ENCODE data around the gene RNF187. TPM values are rescaled to one million over a fixed set of nuclear protein-coding genes. Genes with fewer than 3 reads are reported as not detected.

RNF187 gene
- total RNA-seq, 1 experiment from 2014 or later: 143 TPM

GRCh38 chr1:228488125-228488817 is 1.1 kb downstream of the RNF187 start:
- H3K27me3 ChIP-seq (ENCODE audit: control insufficient read depth, insufficient read depth, low read length): no peaks in the 10 kb centered on the region
- intact Hi-C loops (cut with micrococcal nuclease; ENCODE audit: unreplicated experiment) (no loop called here), in situ Hi-C loops (cut with HindIII; ENCODE audit: low pct_unique_long_range_greater_than_20kb, low sequenced_read_pairs) (no loop called here)
- H3K9me3 ChIP-seq (ENCODE audit: control insufficient read depth, insufficient read depth, low read depth, low read length): no peaks in the 10 kb centered on the region
- H3K36me3 ChIP-seq (ENCODE audit: control insufficient read depth, insufficient read depth, low read length): peaks cover 2% of the 10 kb centered on the region; the same call in 1 of the 2 replicates
- CTCF ChIA-PET: no interaction called here
- DNase-seq (ENCODE audit: low read depth, low spot score) (no peak), ATAC-seq (no peak)
- peak overlapping the region; percentile 65 for H3K27ac ChIP-seq (ENCODE audit: low read length)
- POLR2A ChIA-PET: no interaction called here
- TF ChIP-seq TCF7L2 (IDR thresholded peaks at IDR 0.05; ENCODE audit: low read depth, low read length): no peak
- TF ChIP-seq SIN3A (IDR thresholded peaks at IDR 0.05; ENCODE audit: borderline replicate concordance, insufficient read depth, low read depth, low read length): no peak
- TF ChIP-seq POLR2AphosphoS5 (IDR thresholded peaks at IDR 0.05; ENCODE audit: low read depth, low read length): no peak
- TF ChIP-seq CTCF (IDR thresholded peaks at IDR 0.05): no peak
- BruUV-seq (replicated peaks): no TSS peak
- peak overlapping the region; percentile 60 to 86 for H3K4me3 ChIP-seq (ENCODE audit: low read depth in 2 of 2, low read length in 2 of 2)
- peaks cover 23% of the 10 kb centered on the region for H3K4me1 ChIP-seq (ENCODE audit: control insufficient read depth, insufficient read depth, low read length)

GRCh38 chr1:228488818-228489674 is 1.9 kb downstream of the RNF187 start:
- peaks cover 2% of the 10 kb centered on the region for H3K36me3 ChIP-seq (ENCODE audit: control insufficient read depth, insufficient read depth, low read length)
- H3K27me3 ChIP-seq (ENCODE audit: control insufficient read depth, insufficient read depth, low read length): no peaks in the 10 kb centered on the region
- ATAC-seq (no peak), DNase-seq (ENCODE audit: low read depth, low spot score) (no peak)
- no TSS peak for BruUV-seq (replicated peaks)
- H3K27ac ChIP-seq (ENCODE audit: low read length): peak overlapping the region; percentile 65
- ChIA-PET POLR2A (no interaction called here), CTCF (no interaction called here)
- in situ Hi-C loops (cut with HindIII; ENCODE audit: low pct_unique_long_range_greater_than_20kb, low sequenced_read_pairs) (no loop called here), intact Hi-C loops (cut with micrococcal nuclease; ENCODE audit: unreplicated experiment) (no loop called here)
- no peak for TF ChIP-seq TCF7L2 (IDR thresholded peaks at IDR 0.05; ENCODE audit: low read depth, low read length)
- no peak for TF ChIP-seq SIN3A (IDR thresholded peaks at IDR 0.05; ENCODE audit: borderline replicate concordance, insufficient read depth, low read depth, low read length)
- peaks cover 23% of the 10 kb centered on the region for H3K4me1 ChIP-seq (ENCODE audit: control insufficient read depth, insufficient read depth, low read length)
- no peaks in the 10 kb centered on the region for H3K9me3 ChIP-seq (ENCODE audit: control insufficient read depth, insufficient read depth, low read depth, low read length)
- H3K4me3 ChIP-seq (ENCODE audit: low read depth in 2 of 2, low read length in 2 of 2): peak overlapping the region; percentile 60 to 86

GRCh38 chr1:228490120-228491078 is 3.2 kb downstream of the RNF187 start:
- Histone ChIP-seq H3K9me3 (ENCODE audit: control insufficient read depth, insufficient read depth, low read depth, low read length) (no peaks in the 10 kb centered on the region), H3K27me3 (ENCODE audit: control insufficient read depth, insufficient read depth, low read length) (no peaks in the 10 kb centered on the region), H3K27ac (ENCODE audit: low read length) (peak overlapping the region; percentile 59; the same call in 1 of the 2 replicates), H3K4me1 (ENCODE audit: control insufficient read depth, insufficient read depth, low read length) (peaks cover 19% of the 10 kb centered on the region), H3K4me3 (ENCODE audit: low read depth in 2 of 2, low read length in 2 of 2) (no peak overlapping the region), H3K36me3 (ENCODE audit: control insufficient read depth, insufficient read depth, low read length) (peaks cover 2% of the 10 kb centered on the region)
- CTCF ChIA-PET: no interaction called here
- intact Hi-C loops (cut with micrococcal nuclease; ENCODE audit: unreplicated experiment): no loop called here
- DNase-seq (ENCODE audit: low read depth, low spot score): no peak
- no TSS peak for BruUV-seq (replicated peaks)
- no peak for ATAC-seq
- POLR2A ChIA-PET: no interaction called here
- in situ Hi-C loops (cut with HindIII; ENCODE audit: low pct_unique_long_range_greater_than_20kb, low sequenced_read_pairs): no loop called here
- no peak for TF ChIP-seq TCF7L2 (IDR thresholded peaks at IDR 0.05; ENCODE audit: low read depth, low read length)
- no peak for TF ChIP-seq POLR2AphosphoS5 (IDR thresholded peaks at IDR 0.05; ENCODE audit: low read depth, low read length)
- no peak for TF ChIP-seq SIN3A (IDR thresholded peaks at IDR 0.05; ENCODE audit: borderline replicate concordance, insufficient read depth, low read depth, low read length)
- no peak for TF ChIP-seq CTCF (IDR thresholded peaks at IDR 0.05)
- no peak for TF ChIP-seq REST (IDR thresholded peaks at IDR 0.05; ENCODE audit: insufficient read depth in 1 of 2, low read depth in 2 of 2, low read length in 1 of 2)

All from Panc1 (cell line).